ES-I3 (cell line): ENCODE measurements around the gene NRXN3.

Source experiments
- H3K36me3 ChIP-seq: 2 replicates; pipeline ENCODE4 v1.6.1; 2013; ENCODE audit warnings: mild to moderate bottlenecking, low read length, control low read depth, moderate library complexity; ENCODE audit not compliant: insufficient read depth
- H3K4me1 ChIP-seq: 2 replicates; pipeline ENCODE4 v1.6.1; 2013; ENCODE audit warnings: mild to moderate bottlenecking, control low read depth, low read length; ENCODE audit not compliant: insufficient read depth
- H3K9ac ChIP-seq: 2 replicates; pipeline ENCODE4 v1.6.1; 2013; ENCODE audit warnings: low read depth, mild to moderate bottlenecking, low read length, moderate library complexity
- H3K9me3 ChIP-seq: 2 replicates; pipeline ENCODE4 v1.6.1; 2013; ENCODE audit warnings: mild to moderate bottlenecking, low read length, moderate library complexity; ENCODE audit not compliant: control insufficient read depth, insufficient read depth

NRXN3 gene

DNA sequence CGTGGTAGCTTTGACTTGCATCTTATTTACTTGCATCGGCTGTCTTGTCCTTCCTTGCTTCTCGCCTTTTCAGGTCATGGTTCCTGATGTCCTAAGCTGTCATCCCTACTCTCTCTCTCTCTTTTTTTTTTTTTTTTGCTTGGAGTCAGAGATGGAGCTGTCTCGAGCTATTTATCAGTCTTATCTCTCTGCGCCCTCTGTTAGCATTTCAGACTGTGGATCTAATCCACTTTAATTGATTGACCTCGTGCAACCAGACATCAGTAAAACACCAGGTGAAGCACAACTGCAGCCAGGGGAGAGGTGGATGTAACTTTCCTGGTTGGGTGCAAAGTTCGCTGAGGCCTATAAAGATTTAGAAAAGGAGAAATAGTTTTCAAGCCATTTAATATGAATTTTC, 1486.3 kb downstream of the NRXN3 start:
- no peaks in the 10 kb centered on the region for H3K9me3 ChIP-seq
- no peaks in the 10 kb centered on the region for H3K36me3 ChIP-seq
- no peak overlapping the region for H3K9ac ChIP-seq
- H3K4me1 ChIP-seq = no peaks in the 10 kb centered on the region

DNA sequence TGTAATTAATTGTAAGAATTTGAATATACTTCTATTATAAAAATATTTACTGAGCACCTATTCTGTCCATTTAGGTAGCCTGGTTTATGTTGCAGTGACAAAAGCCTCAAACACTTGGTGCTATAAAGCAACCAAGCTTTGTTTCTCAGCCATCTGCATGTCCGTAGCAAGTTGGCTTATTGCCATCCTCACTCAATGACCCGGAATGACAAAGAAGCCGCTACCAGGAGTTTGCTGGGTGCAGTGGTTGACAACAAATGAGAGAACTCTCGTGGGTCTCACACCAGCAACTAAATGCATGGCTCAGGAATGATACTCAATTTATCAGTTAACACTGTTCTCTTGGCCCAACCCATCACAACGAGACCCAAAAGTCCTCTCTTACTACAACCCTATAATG, 1488.0 kb downstream of the NRXN3 start:
- Histone ChIP-seq H3K36me3 (no peaks in the 10 kb centered on the region), H3K4me1 (no peaks in the 10 kb centered on the region), H3K9ac (no peak overlapping the region), H3K9me3 (no peaks in the 10 kb centered on the region)

DNA sequence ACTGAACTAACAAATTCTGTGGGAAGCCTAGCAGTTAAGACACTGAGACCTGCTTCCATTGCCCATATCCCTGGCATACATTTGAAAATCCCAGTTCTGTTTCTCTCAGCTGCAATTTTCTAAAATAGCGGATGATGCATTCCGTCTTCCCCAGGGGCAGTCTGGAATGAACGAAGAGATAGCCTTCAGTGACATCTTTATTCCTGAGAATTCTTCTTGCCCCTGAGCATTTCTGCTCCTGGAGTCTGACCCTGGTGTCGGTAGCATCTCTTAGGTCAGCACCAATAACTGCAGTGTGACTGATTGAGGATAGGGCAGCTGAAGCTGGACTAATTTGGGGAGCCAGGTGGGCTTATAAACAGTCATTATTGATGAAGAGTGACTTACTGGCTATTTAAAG, 1488.6 kb downstream of the NRXN3 start:
- H3K9me3 ChIP-seq = no peaks in the 10 kb centered on the region
- no peak overlapping the region for H3K9ac ChIP-seq
- H3K36me3 ChIP-seq = no peaks in the 10 kb centered on the region
- no peaks in the 10 kb centered on the region for H3K4me1 ChIP-seq

DNA sequence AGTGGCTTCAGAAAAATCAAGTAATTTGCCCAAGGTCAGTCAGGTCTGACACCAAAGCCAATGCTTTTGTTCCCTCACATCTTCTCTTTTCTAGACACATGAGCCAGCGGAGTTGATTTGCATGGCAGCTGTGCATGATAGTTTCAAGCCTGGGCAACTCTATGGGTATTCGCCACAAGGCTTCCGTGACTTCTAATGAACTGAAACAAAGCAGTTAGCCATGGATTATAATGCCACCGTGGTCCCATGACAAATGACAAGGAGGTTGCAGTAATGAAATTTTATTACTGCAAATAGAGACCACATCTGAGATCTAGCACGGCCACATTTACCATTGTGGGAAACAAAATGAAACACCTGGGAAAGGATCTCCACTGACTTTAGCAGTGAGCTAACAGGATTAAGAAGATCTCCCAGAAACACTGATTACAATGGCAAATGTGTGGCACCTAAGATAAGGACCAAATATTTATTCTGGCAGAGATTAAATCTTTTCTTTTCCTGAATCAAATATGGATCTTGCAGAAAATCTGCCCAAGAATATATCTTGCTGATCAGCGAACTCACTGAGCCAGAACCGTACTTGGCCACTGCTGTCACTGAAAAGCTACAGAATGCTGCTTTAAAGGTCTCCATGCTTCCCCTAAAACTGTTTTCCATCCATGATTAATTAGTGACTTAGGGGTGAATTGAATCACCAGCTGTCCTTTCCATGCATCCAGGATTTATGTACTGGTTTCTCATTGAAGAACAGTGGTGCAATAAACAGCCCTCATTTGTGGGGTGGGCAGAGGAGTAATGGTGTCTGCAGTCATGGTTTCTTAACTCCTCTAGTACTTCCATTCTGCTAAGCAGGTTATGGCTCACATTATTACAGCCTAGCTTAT, 1490.1 kb downstream of the NRXN3 start:
- H3K9me3 ChIP-seq = no peaks in the 10 kb centered on the region
- H3K36me3 ChIP-seq = no peaks in the 10 kb centered on the region
- no peaks in the 10 kb centered on the region for H3K4me1 ChIP-seq
- H3K9ac ChIP-seq = no peak overlapping the region

DNA sequence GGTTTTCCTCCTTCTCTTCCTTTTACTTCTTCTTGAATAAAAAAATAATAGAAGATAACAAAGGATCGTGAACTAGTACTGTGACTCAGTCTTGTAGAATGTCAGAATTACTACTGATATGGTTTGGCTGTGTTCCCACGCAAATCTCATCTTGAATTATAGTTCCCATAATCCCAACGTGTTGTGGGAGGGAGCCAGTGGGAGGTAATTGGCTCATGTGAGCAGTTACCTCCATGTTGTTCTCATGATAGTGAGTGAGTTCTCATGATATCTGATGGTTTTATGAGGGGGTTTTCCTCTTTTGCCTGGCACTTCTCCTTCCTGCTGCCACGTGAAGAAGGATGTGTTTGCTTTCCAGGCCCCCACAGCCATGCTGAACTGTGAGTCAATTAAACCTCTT, 1491.6 kb downstream of the NRXN3 start:
- no peaks in the 10 kb centered on the region for H3K4me1 ChIP-seq
- H3K9ac ChIP-seq = no peak overlapping the region
- H3K9me3 ChIP-seq = no peaks in the 10 kb centered on the region
- H3K36me3 ChIP-seq = no peaks in the 10 kb centered on the region

DNA sequence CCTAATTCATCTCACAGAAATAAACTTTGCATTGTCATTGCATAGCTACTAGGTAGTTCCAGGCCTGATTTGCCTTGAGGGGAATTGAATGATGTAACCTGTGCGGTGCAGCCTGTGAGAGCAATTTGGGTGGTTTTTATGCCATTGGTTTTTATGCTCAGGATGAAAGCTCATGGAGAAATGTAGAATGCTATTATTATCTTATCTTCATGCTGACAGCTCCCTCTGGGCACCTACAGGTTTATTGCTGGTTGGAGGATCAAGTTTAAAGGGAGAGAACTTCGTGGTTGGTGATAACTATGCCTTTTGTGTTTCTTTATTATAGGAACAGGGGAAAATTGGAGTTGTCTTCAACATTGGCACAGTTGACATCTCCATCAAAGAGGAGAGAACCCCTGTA, 1493.3 kb downstream of the NRXN3 start:
- Histone ChIP-seq H3K4me1 (no peaks in the 10 kb centered on the region), H3K9me3 (no peaks in the 10 kb centered on the region), H3K36me3 (no peaks in the 10 kb centered on the region), H3K9ac (no peak overlapping the region)

DNA sequence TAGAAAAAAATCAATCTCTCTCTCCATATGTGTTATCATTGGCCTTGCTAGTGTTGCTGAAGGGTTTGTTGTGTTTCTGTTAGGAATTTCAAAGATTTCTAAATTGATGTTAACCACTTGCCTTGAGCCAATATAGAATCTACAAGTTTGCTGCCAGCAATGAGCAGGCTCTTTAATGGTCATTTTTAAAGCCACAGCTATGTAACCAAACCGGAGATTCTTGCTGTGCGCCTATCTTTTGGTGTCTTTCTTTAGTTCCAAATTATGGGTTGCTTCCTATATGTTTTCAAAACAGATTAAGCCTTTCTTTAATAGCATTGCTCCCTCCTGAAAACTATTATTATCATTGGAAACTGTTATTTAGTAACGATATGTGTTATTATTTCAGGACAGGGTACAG, 1495.4 kb downstream of the NRXN3 start:
- H3K4me1 ChIP-seq = no peaks in the 10 kb centered on the region
- no peaks in the 10 kb centered on the region for H3K9me3 ChIP-seq
- H3K36me3 ChIP-seq = no peaks in the 10 kb centered on the region
- H3K9ac ChIP-seq = no peak overlapping the region

DNA sequence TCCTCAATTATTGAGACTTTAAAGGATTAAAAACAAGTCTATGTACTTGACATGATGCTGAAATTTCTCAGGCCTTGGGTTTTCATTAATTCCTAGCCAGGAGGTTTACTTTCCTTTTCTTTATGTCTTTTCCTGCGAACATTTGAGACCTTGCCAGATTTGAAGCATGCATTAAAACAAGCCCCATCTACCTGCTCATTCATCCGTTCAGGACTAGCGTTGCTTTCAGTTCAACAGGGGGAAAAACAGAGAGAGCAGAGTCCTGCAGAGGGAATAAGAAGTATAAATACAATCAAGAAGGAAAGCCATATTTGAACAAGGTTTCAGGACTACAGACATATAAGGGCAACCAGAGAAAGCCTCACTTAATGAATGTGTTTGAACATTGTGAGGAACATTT, 1498.8 kb downstream of the NRXN3 start:
- H3K9ac ChIP-seq = no peak overlapping the region
- no peaks in the 10 kb centered on the region for H3K36me3 ChIP-seq
- H3K9me3 ChIP-seq = no peaks in the 10 kb centered on the region
- no peaks in the 10 kb centered on the region for H3K4me1 ChIP-seq

DNA sequence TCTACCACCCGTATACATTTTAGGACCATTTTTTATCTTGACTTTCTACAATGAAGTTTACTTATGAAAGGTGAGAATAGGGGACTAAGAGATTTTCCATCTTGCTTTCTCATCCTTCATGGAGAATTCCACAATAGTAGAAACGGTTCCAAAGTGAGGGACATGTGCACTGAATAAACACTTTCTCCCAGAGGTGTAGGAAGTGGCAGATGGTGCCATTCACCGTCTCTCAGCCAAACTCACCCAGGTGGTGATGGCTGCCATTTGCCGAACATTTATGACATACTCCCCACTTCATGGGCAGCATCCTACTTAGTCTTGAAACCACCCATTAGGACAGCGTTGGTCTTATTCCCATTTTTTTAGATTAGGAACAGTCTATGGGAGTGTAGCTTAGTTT, 1500.6 kb downstream of the NRXN3 start:
- no peaks in the 10 kb centered on the region for H3K9me3 ChIP-seq
- H3K36me3 ChIP-seq = no peaks in the 10 kb centered on the region
- no peak overlapping the region for H3K9ac ChIP-seq
- no peaks in the 10 kb centered on the region for H3K4me1 ChIP-seq

DNA sequence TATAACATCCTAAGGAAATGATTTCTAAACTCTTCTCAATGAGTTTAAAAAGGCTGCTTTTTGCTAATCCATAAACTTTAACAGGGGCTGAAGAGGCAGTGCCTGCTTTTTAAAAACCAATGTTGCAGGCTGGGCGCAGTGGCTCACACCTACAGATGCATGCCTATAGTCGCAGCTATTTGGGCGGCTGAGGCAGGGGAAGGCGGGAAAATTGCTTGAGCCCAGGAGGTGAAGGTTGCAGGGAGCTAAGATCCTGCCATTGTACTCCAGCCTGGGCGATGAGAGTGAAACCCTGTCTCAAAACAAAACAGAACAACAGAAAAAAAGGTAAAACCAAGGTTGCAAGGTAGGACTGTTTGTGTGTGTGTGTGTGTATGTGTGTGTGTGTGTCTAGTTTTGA, 1509.9 kb downstream of the NRXN3 start:
- no peaks in the 10 kb centered on the region for H3K36me3 ChIP-seq
- H3K9me3 ChIP-seq = no peaks in the 10 kb centered on the region
- H3K9ac ChIP-seq = no peak overlapping the region
- no peaks in the 10 kb centered on the region for H3K4me1 ChIP-seq

DNA sequence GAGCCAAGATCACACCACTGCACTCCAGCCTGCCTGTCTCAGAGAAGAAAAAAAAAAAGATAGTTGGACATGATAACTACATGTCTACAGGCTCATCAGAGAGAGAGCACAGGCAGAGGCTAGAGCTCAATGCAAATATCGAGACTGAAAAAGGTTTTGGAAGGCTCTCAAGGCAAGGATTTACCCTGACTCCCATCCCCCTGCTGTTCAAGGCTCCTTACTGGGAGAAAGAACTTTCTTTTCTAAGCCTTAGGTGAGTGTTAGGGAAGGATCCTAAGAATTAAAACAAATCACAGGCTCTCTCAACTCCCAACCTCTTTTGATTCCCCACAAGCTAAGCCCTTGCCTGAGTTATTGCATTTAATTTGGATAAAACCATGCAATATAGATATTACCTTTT, 1516.0 kb downstream of the NRXN3 start:
- no peaks in the 10 kb centered on the region for H3K9me3 ChIP-seq
- 0 out of 2 replicates have a peak, but pooled peaks cover 3% of the 10 kb centered on the region for H3K4me1 ChIP-seq
- no peak overlapping the region for H3K9ac ChIP-seq
- no peaks in the 10 kb centered on the region for H3K36me3 ChIP-seq

DNA sequence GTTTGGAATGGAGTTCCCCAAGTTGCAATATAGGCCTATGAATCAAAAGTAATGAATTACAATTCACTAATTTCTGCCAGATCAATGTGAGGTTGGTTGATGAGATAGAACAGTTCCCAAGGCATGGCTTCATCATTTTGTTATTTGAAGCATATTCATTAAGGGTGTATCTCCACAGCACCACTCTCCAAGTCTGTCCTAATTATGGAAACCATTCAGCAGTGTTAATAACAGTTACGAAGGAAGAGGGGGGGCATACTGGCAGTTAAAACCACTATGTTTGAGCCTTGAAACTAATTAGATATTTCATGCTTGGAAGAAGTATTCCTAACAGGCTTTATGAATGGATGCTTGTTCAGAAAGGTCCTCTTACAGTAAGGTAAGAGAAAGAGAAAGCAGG, 1520.8 kb downstream of the NRXN3 start:
- no peak overlapping the region for H3K9ac ChIP-seq
- H3K9me3 ChIP-seq = no peaks in the 10 kb centered on the region
- no peaks in the 10 kb centered on the region for H3K36me3 ChIP-seq
- peaks cover 3% of the 10 kb centered on the region; the same call in 1 of the 2 replicates for H3K4me1 ChIP-seq

DNA sequence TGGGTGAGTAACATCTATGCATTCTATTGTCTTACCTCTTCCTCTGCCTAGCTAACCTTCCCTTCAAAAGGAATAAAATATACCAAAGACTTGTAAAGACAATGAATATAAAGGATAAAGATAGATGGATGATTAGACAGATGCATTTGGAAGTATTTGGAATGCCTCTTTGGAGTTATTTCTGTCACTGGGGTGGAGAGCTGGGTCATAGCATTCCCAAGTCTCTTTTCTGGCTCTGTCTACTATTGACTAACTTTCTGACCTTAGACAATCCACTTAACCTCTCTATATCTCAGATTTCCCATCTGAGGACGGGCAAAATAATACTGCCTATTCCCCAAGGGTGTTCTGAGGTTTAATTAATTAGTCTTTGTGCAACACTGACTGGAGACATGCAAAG, 1523.8 kb downstream of the NRXN3 start:
- no peak overlapping the region for H3K9ac ChIP-seq
- no peaks in the 10 kb centered on the region; the same call in 1 of the 2 replicates for H3K4me1 ChIP-seq
- H3K9me3 ChIP-seq = no peaks in the 10 kb centered on the region
- H3K36me3 ChIP-seq = no peaks in the 10 kb centered on the region

DNA sequence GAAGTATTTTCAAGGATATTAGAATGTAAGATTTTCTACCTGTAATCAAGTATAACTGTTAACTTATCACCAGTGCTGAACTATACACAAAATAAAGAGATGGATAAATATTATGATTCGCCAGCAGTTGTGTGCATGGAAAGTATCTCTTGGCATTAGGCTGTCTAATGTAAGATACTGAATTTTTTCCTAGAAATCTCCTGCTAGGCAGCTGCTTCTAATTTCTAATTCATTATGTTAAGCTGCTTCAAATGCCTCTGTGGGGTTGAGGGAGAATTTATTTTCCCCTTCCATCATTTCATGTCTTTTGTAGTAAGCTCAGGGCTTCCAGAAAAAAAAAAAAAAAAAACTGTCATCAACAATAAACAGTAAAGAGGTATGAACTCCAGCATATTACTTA, 1525.1 kb downstream of the NRXN3 start:
- Histone ChIP-seq H3K36me3 (no peaks in the 10 kb centered on the region), H3K9me3 (no peaks in the 10 kb centered on the region), H3K9ac (no peak overlapping the region), H3K4me1 (no peaks in the 10 kb centered on the region; the same call in 1 of the 2 replicates)

DNA sequence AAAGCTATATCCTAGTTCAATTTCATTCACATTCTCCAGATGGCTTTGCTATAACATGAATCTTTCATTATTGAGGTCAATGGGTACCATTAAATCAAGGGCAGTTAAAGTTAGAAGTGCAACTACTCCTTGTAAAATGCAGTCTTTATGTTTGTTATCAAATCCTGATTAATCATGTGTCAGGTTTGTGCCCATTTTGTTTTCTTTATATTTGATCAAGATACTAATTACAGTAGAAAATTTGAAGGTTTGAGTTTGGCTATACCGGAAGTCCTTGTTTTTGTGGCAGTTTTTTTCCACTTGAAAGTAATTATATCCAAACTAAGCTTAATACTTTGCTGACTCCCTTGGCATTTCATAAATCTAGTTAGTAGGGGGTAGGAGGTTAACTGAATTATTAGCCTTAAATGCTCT, 1528.1 kb downstream of the NRXN3 start:
- Histone ChIP-seq H3K9ac (no peak overlapping the region), H3K4me1 (no peaks in the 10 kb centered on the region; the same call in 1 of the 2 replicates), H3K9me3 (no peaks in the 10 kb centered on the region), H3K36me3 (no peaks in the 10 kb centered on the region)
